Vagina (tissue), 2 donors: ENCODE results near the gene EIF4E. TPM values are rescaled to one million over a fixed set of nuclear protein-coding genes. Genes with fewer than 3 reads are reported as not detected.

ENCODE experiments used
- DNase-seq, 2 donors: peaks; one replicate each; pipeline ENCODE4 v3.0.0-alpha.2; 2017; ENCODE audit errors: extremely low spot score in 2 of 2
- H3K27ac ChIP-seq: fragments of 200-600 bp; sonication (generic); one replicate; pipeline ENCODE4 v1.5.1; 2019
- H3K27me3 ChIP-seq: fragments of 200-600 bp; sonication (generic); one replicate; pipeline ENCODE4 v1.5.1; 2019
- H3K36me3 ChIP-seq, 2 donors: fragments of 200-600 bp; sonication (generic); one replicate each; pipeline ENCODE4 v1.5.1; 2017 to 2019
- H3K4me1 ChIP-seq: fragments of 200-600 bp; sonication (generic); one replicate; pipeline ENCODE4 v1.5.1; 2019
- H3K4me3 ChIP-seq, 2 donors: fragments of 200-600 bp; sonication (generic); 1 replicate in 1 of 2; 2 replicates in 1 of 2; pipeline ENCODE4 v1.5.1; 2016 to 2019
- H3K9me3 ChIP-seq: fragments of 200-600 bp; sonication (generic); one replicate; pipeline ENCODE4 v1.5.1; 2019
- CTCF ChIP-seq, 3 experiments: fragments of 450-650 bp in 2 of 3; fragments of 200-600 bp in 1 of 3; sonication (generic) in 1 of 3; IDR thresholded peaks; one replicate each; pipeline ENCODE4 v1.5.1; 2017 to 2019; ENCODE audit warnings: antibody characterized with exemption in 3 of 3, mild to moderate bottlenecking in 2 of 3, moderate library complexity in 2 of 3
- POLR2A ChIP-seq, 2 donors: fragments of 450-650 bp; IDR thresholded peaks; one replicate each; pipeline ENCODE4 v1.6.1; 2017; ENCODE audit warnings: antibody characterized with exemption in 2 of 2, mild to moderate bottlenecking in 2 of 2, moderate library complexity in 2 of 2
- POLR2AphosphoS5 ChIP-seq, 2 donors: sonication (generic); formaldehyde crosslinking; IDR thresholded peaks; one replicate each; pipeline ENCODE4 v1.9.0; 2017; ENCODE audit warnings: antibody characterized with exemption in 2 of 2, mild to moderate bottlenecking in 2 of 2, low read depth in 1 of 2; ENCODE audit not compliant: insufficient read depth in 1 of 2
- intact Hi-C: fragments of 100-400 bp; cut with DNase I; formaldehyde crosslinking; loops from one replicate; pipeline ENCODE4 v1.15.1; 2023
- total RNA-seq: library from RNA; depleted of rRNA; stranded (reverse); fragments of >200 nt; gene quantifications from one replicate; pipeline ENCODE4 v1.2.3, GENCODE V29; 2016

The EIF4E gene
- total RNA-seq, 1 donor from 2014 or later: 61.6 TPM

DNA sequence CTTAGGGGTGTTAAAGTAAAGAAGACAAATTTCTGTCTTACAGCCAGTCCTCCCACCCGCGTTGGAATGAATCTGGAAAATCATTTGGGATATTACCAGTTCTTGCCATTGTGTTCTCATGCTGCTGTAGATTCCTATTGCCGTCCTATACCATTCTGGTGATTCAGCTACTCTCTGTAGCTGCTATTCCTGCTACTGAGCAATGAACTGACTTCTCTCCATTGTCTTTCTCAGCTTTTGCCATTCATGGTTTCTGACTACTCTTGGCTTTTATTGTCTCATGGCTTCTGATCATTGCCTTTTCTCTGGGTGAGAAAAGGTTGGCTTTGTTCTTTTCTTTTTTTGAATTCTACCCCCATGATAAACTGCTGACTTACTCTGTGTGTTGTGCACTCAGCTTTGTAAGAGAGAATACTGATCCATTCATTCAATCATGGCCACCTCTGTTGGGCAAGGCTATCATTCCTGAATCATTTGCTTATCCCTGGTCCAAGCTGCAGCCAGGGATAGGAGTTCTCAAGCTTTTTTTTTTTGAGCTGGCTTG is 38.9 kb upstream of the EIF4E start:
- DNase-seq: no peak
- Histone ChIP-seq H3K27ac (no peak overlapping the region), H3K27me3 (no peaks in the 10 kb centered on the region), H3K4me1 (no peaks in the 10 kb centered on the region), H3K4me3 (no peak overlapping the region), H3K9me3 (no peaks in the 10 kb centered on the region), H3K36me3 (no peaks in the 10 kb centered on the region)
- intact Hi-C loops: no loop called here
- TF ChIP-seq POLR2AphosphoS5 (IDR thresholded peaks at IDR 0.05; ENCODE audit: insufficient read depth in 1 of 2, low read depth in 1 of 2): no peak
- no peak for TF ChIP-seq CTCF (IDR thresholded peaks at IDR 0.05)
- no peak for TF ChIP-seq POLR2A (IDR thresholded peaks at IDR 0.05)

- TF ChIP-seq CTCF (IDR thresholded peaks at IDR 0.05): no peak
- TF ChIP-seq POLR2A (IDR thresholded peaks at IDR 0.05): no peak
- no peak for TF ChIP-seq POLR2AphosphoS5 (IDR thresholded peaks at IDR 0.05; ENCODE audit: insufficient read depth in 1 of 2, low read depth in 1 of 2)
- no peak overlapping the region for H3K27ac ChIP-seq
- no peaks in the 10 kb centered on the region for H3K4me1 ChIP-seq
- H3K27me3 ChIP-seq: no peaks in the 10 kb centered on the region
- no peaks in the 10 kb centered on the region for H3K36me3 ChIP-seq
- no peak overlapping the region for H3K4me3 ChIP-seq
- H3K9me3 ChIP-seq: no peaks in the 10 kb centered on the region
- intact Hi-C loops: no loop called here
- no peak for DNase-seq
These were observed 38.0 kb upstream of the EIF4E start for GRCh38 chr4:98966926-98967325.

- peak in 1 of 2 donors; percentile 27 for TF ChIP-seq POLR2AphosphoS5 (IDR thresholded peaks at IDR 0.05; ENCODE audit: insufficient read depth in 1 of 2, low read depth in 1 of 2)
- no peak for TF ChIP-seq POLR2A (IDR thresholded peaks at IDR 0.05)
- DNase-seq: no peak
- Histone ChIP-seq H3K4me1 (no peaks in the 10 kb centered on the region), H3K27ac (no peak overlapping the region), H3K27me3 (no peaks in the 10 kb centered on the region), H3K36me3 (no peaks in the 10 kb centered on the region), H3K4me3 (no peak overlapping the region), H3K9me3 (no peaks in the 10 kb centered on the region)
- intact Hi-C loops: no loop called here
These were observed 34.9 kb upstream of the EIF4E start for GRCh38 chr4:98963538-98964433.

- Histone ChIP-seq H3K4me3 (no peak overlapping the region), H3K4me1 (no peaks in the 10 kb centered on the region), H3K36me3 (no peaks in the 10 kb centered on the region), H3K27me3 (no peaks in the 10 kb centered on the region), H3K27ac (no peak overlapping the region), H3K9me3 (no peaks in the 10 kb centered on the region)
- intact Hi-C loops: no loop called here
- TF ChIP-seq CTCF (IDR thresholded peaks at IDR 0.05): no peak
- no peak for TF ChIP-seq POLR2A (IDR thresholded peaks at IDR 0.05)
- no peak for TF ChIP-seq POLR2AphosphoS5 (IDR thresholded peaks at IDR 0.05; ENCODE audit: insufficient read depth in 1 of 2, low read depth in 1 of 2)
- DNase-seq: no peak
These were observed 32.8 kb upstream of the EIF4E start for GRCh38 chr4:98961770-98962169.

- no peak for DNase-seq
- intact Hi-C loops: no loop called here
- TF ChIP-seq POLR2A (IDR thresholded peaks at IDR 0.05): no peak
- TF ChIP-seq POLR2AphosphoS5 (IDR thresholded peaks at IDR 0.05; ENCODE audit: insufficient read depth in 1 of 2, low read depth in 1 of 2): no peak
- no peak for TF ChIP-seq CTCF (IDR thresholded peaks at IDR 0.05)
- Histone ChIP-seq H3K36me3 (no peaks in the 10 kb centered on the region), H3K4me1 (no peaks in the 10 kb centered on the region), H3K27ac (no peak overlapping the region), H3K9me3 (no peaks in the 10 kb centered on the region), H3K4me3 (no peak overlapping the region), H3K27me3 (no peaks in the 10 kb centered on the region)
These were observed 30.5 kb upstream of the EIF4E start for GRCh38 chr4:98959411-98959810.
